ENCODE measurements around the gene SENP6.
"Not testable (repeated sequence)": the region's sequence is repeated elsewhere in the genome, so short reads cannot be mapped to it uniquely, and the experiment has no call there.

SENP6 gene

DNA sequence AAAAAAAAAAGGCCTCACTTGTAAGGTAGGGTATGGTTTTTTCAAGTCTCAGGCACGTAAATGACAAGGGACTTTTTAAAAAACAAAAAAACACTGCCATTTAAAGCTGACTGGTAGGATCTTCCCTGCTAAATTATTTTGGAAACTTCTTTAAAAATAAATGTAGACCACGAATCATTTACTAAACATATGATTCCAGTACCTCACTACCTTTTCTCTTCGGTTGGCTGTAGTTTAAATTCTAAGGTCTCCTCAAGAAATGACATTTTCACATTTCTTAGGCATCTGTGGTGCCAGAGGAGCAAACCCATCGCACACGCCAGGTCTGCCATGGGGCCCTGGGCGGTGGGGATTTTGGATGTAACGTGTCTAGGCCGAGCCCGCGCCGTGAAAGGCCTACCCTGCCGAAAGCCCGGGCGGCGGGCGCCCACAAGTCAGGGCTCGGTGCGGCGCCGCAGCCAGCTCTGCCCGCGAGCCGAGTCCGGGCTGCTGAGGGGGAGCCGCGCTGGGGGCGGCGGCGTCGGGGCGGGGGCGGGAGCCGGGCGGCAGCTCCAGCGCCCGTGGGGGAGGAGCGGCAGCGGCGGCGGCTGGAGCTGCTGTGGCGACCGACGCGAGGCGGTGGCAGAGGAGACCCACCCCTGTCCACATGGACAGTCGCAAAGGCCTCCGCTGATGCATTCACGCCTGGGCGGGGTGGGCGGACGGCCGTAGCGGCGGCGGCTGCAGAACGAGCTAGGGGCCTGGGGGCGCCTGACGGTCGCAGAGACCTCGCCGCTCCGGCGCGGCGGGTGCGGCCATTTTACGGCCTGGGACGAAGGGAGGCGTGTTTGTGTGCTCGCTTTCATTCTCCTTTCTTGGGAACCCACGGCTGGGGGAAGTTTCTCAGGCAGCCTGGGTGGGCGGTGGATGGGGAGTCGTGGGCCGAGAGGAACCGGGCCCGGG, at the start of gene SENP6:
SENP6 (plus strand) TSS at position 577 of the 942 bp plus-strand sequence. CDS start 645 bp downstream, outside the sequence.
- DNase-seq (ENCODE audit: low read depth): peak; percentile 60

DNA sequence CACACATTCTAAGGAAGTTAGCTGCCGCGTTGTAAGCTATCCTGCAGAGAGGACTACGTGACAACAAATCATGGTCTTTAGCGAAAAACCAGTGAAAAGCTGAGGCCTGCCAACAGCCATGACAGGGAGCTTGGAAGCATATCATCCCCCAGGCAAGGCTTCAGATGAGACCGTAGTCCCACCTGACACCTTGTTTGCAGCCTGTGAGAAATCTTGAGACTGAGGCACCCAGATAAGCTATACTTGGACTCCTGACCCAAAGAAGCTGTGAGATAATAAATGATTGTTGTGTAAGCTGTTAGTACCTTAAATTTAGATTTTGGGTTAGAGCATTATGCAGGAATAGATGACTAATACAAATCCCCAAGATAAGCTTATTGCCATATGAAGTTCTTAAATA, 45.4 kb upstream of the SENP6 start:
- no peak for DNase-seq (ENCODE audit: low read depth)

DNA sequence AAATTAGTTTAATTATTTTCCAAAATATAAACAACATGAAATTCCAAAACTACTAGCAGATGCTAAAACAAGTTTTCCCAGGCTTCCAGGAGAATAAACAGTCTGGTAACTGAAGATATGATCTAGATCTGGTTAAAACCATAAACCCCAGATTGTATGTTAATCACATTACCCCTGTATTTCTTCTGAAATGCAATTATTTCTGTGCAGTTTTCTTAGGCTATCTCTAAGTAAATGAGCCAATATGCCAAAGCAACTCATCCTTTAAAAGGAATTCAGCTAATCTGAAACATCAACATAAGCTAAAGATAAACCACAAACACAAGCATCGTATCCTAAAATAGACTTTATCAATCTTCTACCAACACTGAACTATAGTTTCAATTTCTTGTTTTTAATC, 44.6 kb upstream of the SENP6 start:
- no peak for DNase-seq (ENCODE audit: low read depth)

DNA sequence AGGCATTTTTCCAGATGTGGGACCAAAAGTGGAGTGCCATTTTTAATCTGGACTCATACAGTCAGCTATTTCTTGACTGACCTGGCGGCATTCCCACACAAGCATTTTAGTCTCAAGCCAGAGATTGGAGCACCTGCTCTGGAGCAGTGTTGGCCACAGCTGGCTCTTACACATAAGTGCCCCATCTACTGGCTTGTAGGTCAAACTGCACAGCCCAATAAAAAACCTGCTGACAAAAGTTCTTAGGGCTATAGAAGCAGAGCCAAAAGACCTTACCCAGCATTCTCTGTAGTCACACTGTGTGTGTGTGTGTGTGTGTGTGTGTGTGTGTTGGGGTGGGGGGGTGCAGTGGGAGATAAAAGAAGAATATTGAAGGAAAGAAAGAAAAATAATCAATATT, 38.6 kb upstream of the SENP6 start:
- no peak for DNase-seq (ENCODE audit: low read depth)

DNA sequence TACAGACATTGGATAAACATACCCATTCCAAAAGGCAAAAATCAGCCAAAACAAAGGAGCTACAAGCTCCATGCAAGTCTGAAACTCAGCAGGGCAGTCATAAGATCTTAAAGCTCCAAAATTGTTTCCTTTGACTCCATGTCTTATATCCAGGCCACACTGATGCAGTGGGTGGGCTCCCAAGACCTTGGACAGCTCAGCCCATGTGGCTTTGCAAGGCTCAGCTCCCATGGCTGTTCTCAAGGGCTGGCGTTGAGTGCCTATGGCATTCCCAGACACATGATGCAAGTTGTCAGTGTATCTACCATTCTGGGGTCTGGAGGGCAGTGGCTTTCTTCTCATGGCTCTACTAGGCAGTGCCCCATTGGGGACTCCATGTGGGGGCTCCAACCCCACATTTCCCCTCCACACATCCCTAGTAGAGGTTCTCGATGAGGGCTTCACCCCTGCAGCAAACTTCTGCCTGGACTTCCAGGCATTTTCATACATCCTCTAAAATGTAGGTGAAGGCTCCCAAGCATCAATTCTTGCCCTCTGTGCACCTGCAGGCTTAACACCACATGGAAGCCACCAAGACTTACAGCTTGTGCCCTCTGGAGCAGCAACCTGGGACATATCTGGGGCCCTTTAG, 35.4 kb upstream of the SENP6 start:
- no peak for DNase-seq (ENCODE audit: low read depth)

GRCh38 chr6:75568100-75568499, 33.6 kb upstream of the SENP6 start:
- DNase-seq (ENCODE audit: low read depth): no peak

- DNase-seq (ENCODE audit: low read depth): no peak
Observed at GRCh38 chr6:75568965-75569364, 32.7 kb upstream of the SENP6 start.

DNA sequence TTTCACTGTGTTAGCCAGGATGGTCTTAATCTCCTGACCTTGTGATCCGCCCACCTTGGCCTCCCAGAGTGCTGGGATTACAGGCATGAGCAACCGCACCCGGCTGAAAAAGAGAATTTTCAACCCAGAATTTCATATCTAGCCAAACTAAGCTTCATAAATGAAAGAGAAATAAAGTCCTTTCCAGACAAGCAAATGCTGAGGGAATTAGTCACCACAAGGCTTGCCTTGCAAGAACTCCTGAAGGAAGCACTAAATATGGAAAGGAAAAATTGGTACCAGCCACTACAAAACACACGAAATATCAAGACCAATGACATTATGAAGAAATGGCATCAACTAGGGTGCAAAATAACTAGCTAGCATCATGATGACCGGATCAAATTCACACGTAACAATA, 31.0 kb upstream of the SENP6 start:
- not testable (repeated sequence) for DNase-seq (ENCODE audit: low read depth)

DNA sequence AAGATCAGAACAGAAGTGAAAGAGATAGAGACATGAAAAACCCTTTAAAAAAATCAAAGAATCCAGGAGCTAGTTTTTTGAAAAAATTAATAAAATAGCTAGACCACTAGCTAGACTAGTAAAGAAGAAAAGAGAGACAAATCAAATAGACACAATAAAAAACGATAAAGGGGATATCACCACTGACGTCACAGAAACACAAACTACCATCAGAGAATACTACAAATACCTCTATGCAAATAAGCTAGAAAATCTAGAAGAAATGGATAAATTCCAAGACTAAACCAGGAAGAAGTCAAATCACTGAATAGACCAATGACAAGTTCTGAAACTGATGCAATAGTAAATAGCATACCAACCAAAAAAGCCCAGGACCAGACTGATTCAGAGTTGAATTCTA, 29.6 kb upstream of the SENP6 start:
- DNase-seq (ENCODE audit: low read depth): no peak

DNA sequence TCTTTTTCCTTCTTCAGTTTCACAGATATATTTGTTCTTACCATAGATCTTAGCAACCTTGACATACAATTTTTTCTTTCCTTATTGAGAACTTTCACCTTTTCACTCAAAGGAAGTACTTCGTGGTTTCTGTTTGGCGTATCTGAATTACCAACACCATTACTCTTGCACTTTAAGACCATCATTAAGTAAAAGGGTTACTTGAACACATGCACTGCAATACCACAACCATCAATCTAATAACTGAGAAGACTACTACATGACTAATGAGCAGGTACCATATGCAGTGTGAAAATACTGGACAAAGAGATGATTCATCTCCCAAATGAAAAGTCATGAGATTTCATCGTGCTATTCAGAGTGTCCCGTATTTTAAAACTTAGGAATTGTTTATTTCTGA, 21.7 kb upstream of the SENP6 start:
- DNase-seq (ENCODE audit: low read depth): no peak

DNA sequence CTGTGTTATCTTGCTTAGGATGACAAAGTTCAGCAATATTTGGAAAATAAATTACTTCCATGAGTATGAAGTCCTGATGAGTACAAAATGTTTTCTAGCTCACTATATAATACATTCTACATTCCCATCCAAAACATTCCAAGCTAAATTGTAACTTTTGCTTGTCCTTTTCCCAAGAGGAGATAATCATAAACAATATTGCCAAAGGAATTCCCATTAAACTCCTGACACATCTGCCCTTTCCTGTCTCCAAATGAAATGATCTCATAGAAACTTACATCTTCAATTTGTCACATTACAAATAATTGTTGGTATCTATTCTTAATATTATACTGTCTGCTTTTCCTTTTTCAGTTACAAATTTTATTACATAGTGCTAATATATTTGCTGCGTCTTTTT, 20.4 kb upstream of the SENP6 start:
- DNase-seq (ENCODE audit: low read depth): no peak

GRCh38 chr6:75584552-75584951, 17.1 kb upstream of the SENP6 start:
- DNase-seq (ENCODE audit: low read depth): not testable (repeated sequence)

DNA sequence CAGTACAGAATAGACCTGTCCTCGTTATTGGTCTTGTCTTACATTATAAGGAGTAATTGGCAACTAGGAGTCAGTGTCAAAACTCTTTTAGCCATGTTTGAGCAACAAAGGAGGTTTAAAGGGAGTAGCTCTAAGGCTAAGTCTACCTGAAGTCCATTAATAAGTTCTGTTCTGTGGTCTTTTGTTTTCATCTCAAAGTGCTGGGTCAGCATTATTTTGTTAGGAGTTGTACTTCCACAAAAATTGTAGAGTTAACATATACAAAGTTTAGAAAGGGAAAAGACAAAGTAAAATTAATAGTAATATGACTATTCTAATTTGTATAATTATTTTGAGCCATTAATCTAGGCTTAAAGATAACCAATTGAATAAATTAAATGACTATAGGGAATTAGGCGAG, 12.7 kb upstream of the SENP6 start:
- DNase-seq (ENCODE audit: low read depth): no peak

GRCh38 chr6:75590370-75590769, 11.3 kb upstream of the SENP6 start:
- no peak for DNase-seq (ENCODE audit: low read depth)

DNA sequence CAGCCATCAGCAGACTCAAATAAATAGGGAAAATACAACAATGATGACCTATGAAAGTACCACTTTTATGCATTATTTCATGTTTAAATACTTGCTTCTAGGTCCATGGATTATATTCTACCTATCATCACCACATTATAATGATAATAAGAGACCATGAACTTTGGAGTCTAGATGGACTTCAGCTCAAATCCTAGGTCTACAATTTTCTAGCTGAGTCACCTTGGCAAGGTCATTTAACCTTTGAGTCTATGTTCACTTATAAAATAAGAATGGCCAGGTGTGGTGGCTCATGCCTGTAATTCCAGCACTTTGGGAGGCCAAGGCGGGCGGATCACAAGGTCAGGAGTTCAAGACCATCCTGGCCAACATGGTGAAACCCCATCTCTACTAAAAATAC, 5.3 kb upstream of the SENP6 start:
- not testable (repeated sequence) for DNase-seq (ENCODE audit: low read depth)

DNA sequence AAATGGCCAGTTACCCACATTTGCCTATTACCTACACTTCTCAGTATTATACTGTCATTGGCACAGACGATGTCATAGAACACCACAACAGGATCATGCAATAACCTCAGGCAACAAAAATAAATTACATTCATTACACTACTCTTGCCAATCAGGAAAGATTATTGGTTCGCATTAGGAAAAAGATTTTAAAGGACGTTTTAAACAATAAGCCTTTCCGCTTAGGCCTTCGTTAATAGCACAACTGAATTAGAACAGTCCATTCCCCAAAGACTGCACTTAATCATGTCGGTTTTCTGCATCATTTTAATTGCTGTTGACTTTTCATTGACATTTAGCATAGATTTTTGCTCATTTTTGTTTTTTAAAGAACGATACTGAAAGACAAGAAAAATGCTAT, 912 bp upstream of the SENP6 start:
- DNase-seq (ENCODE audit: low read depth): no peak

DNA sequence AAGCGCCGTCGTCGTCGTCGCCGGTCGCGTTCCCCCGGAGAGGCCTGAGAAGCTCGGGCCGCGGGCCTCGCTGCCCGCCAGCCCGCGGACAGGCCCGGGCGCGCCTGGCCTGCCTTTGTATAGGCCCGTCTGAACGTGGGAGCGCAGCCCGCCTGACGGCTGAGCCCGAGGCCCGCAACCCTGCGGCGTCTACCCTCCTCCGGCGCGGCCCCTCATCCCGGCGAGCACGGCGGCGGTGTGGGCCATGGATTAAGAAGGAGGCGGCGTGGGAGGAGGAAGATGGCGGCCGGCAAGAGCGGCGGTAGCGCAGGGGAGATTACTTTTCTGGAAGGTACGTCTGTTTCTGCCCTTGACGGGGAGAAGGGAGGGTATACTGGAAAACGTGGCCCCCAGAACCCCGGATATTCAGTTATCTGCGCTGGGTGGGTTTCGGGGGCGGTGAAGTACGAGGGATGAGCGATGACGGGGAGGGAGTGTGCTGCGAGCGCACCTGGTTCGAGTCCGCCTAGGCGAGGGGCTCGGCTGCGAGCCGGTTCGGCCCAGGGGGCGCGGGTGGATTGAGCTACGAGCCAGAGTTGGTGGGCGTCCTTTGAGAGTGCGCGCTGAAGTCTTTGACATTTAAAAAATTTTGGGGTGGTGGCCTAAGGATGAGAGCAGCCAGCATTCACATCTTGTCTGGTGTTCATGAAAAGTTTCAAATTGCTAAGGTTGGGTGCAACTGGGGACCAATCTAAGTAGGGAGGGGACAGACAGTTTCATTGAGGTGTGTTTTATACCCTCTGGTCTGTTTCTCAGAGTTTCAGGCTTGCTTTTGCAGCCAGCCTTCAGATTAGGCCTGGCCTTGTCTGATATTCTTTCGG, 796 bp downstream of the SENP6 start:
- DNase-seq (ENCODE audit: low read depth): no peak

- no peak for DNase-seq (ENCODE audit: low read depth)
Observed at GRCh38 chr6:75603106-75603420, 1.4 kb downstream of the SENP6 start.

DNA sequence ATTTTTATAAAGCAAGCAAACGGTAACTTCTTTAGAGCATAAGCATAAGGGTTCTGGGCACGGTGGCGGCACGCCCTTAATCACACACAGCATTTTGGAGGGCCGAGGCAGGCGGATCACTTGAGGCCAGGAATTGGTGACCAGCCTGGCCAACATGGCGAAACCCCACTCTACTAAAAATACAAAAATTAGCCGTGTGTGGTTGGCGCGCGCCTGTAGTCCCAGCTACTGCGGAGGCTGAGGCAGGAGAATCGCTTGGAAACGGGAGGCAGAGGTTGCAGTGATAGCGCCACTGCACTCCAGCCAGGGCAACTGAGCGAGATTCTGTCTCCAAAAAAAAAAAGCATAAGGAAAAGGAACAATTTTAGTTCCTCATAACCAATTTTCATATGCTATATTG, 2.6 kb downstream of the SENP6 start:
- DNase-seq (ENCODE audit: low read depth): no peak

DNA sequence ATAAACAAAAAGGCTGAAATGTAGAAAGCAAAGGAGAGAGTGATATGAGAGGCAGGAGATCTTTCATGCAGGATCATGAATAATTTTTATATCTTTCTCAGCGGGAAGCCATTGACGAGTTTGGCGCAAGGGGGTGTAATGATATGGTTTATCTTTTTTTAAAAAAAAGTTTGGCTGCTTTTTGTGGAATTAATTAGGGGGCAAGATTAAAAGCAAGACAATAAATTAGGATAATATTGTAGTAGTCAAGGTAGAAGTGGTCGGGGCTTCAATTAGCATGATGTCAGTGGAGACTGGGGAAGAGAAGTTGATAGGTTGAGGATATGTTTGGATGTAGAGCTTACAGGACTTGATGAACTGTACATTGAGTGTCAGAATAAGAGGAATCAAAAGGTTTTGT, 4.0 kb downstream of the SENP6 start:
- no peak for DNase-seq (ENCODE audit: low read depth)

DNA sequence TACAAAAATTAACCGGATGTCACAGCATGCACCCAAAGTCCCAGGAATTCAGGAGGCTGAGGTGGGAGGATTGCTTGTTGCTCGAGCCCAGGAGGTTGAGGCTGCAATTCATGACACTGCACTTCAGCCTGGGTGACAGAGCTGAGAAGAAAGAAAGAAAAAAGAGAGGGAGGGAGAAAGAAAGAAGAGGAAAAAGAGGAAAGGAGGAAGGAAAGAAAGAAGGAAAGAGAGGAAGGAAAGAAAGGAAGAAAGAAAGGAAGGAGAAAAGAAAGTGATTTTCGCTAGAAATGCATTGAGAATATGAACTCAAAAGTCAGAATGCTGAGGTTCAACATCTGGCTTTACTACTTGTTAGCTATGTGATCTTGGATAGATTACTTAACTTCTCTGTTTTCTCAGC, 6.6 kb downstream of the SENP6 start:
- no peak for DNase-seq (ENCODE audit: low read depth)

- no peak for DNase-seq (ENCODE audit: low read depth)
Observed at GRCh38 chr6:75608956-75609533, 7.4 kb downstream of the SENP6 start.
